Gastrocnemius medialis (tissue), 4 donors: ENCODE data around the gene CYREN.

Source experiments
- POLR2A ChIP-seq, 2 donors: fragments of 450-650 bp; IDR thresholded peaks; one replicate each; pipeline ENCODE4 v1.6.1; 2017; ENCODE audit warnings: antibody characterized with exemption in 2 of 2, mild to moderate bottlenecking in 2 of 2, moderate library complexity in 2 of 2
- TF ChIP-seq, protein P1 (sequence below), 5 experiments: fragments of 450-650 bp in 3 of 5; fragments of 200-600 bp in 2 of 5; sonication (generic) in 2 of 5; IDR thresholded peaks in 4 of 5; conservative IDR thresholded peaks in 1 of 5; 1 replicate in 4 of 5; 2 replicates in 1 of 5; pipeline ENCODE4 v1.5.1; 2016 to 2019; ENCODE audit warnings: antibody characterized with exemption in 5 of 5, mild to moderate bottlenecking in 3 of 5, moderate library complexity in 3 of 5

DNA sequence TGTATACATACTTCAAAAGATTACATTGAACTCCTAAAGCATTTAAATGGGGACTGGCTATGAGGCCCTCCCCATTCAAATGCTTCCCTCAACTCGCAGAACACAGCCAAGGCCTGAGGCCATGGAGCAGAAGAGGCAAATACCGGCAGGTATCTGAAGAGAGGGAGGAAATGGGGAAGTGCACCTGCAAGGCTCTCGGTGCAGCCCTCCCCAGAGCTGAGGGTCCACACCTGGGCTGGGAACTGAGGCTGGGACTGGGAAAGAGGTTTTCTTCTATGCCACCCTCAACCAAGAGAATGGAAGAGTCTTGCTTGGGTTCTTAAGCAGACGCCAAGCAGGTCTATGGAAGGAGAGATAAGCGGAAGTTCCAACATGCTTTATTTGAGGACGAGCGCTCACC lies 13.0 kb upstream of the CYREN start:
- TF ChIP-seq, protein P1, sequence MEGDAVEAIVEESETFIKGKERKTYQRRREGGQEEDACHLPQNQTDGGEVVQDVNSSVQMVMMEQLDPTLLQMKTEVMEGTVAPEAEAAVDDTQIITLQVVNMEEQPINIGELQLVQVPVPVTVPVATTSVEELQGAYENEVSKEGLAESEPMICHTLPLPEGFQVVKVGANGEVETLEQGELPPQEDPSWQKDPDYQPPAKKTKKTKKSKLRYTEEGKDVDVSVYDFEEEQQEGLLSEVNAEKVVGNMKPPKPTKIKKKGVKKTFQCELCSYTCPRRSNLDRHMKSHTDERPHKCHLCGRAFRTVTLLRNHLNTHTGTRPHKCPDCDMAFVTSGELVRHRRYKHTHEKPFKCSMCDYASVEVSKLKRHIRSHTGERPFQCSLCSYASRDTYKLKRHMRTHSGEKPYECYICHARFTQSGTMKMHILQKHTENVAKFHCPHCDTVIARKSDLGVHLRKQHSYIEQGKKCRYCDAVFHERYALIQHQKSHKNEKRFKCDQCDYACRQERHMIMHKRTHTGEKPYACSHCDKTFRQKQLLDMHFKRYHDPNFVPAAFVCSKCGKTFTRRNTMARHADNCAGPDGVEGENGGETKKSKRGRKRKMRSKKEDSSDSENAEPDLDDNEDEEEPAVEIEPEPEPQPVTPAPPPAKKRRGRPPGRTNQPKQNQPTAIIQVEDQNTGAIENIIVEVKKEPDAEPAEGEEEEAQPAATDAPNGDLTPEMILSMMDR (IDR thresholded peaks at IDR 0.05 in 4 of 5, conservative IDR thresholded peaks at IDR 0.05 in 1 of 5) = no peak
- no peak for TF ChIP-seq POLR2A (IDR thresholded peaks at IDR 0.05)
